Progenitor cell of endocrine pancreas (in vitro differentiated cells): ENCODE results near the gene CEACAM7. TPM values are rescaled to one million over a fixed set of nuclear protein-coding genes. Genes with fewer than 3 reads are reported as not detected.

ENCODE experiments used
- DNase-seq: peaks from one replicate; pipeline ENCODE4 v3.0.0; 2021; ENCODE audit warnings: low spot score; ENCODE audit not compliant: unreplicated experiment
- H3K27ac Mint-ChIP-seq: 2 replicates; pipeline ENCODE4 v1.8.0; 2021; ENCODE audit warnings: mild to moderate bottlenecking, moderate library complexity, mixed read lengths
- H3K27me3 Mint-ChIP-seq: 2 replicates; pipeline ENCODE4 v1.8.0; 2021; ENCODE audit warnings: mixed read lengths
- H3K36me3 Mint-ChIP-seq: 2 replicates; pipeline ENCODE4 v1.8.0; 2022; ENCODE audit warnings: mixed read lengths; ENCODE audit not compliant: insufficient read depth
- H3K4me1 Mint-ChIP-seq: 2 replicates; pipeline ENCODE4 v1.8.0; 2021; ENCODE audit warnings: low read depth, mixed read lengths
- H3K4me3 Mint-ChIP-seq: 2 replicates; pipeline ENCODE4 v1.8.0; 2021; ENCODE audit warnings: low read depth, mild to moderate bottlenecking, moderate library complexity, mixed read lengths
- H3K9me3 Mint-ChIP-seq: 2 replicates; pipeline ENCODE4 v1.8.0; 2021; ENCODE audit warnings: low read depth, mixed read lengths
- CTCF ChIP-seq: fragments of 200-600 bp; sonication (generic); IDR thresholded peaks from one replicate; pipeline ENCODE4 v1.5.0; 2021; ENCODE audit warnings: antibody characterized with exemption, mild to moderate bottlenecking; ENCODE audit not compliant: unreplicated experiment
- long read RNA-seq: library from polyadenylated mRNA; unstranded; transcript quantifications from one replicate; pipeline ENCODE4 v2.0.0, GENCODE V29; 2020
- total RNA-seq: library from RNA; stranded (reverse); gene quantifications from 2 replicates; pipeline ENCODE4 v1.2.1, GENCODE V29; 2021

CEACAM7 gene
- total RNA-seq: not detected in 2 replicates
- long read RNA-seq: 0 reads

GRCh38 chr19:41688098-41688497 lies at the start of gene CEACAM7:
Gene CEACAM7, minus strand, starts transcription at chr19:41688270. Its CDS starts 105 bp downstream, at chr19:41688165.
- H3K27me3 Mint-ChIP-seq: no peaks in the 10 kb centered on the region
- H3K9me3 Mint-ChIP-seq: peaks cover 59% of the 10 kb centered on the region
- H3K36me3 Mint-ChIP-seq: peaks cover 1% of the 10 kb centered on the region
- no peak for DNase-seq
- no peak within 1 kb of the TSS for H3K4me3 Mint-ChIP-seq
- no peaks in the 10 kb centered on the region for H3K4me1 Mint-ChIP-seq
- TF ChIP-seq CTCF: no peak
- no peak within 1 kb of the TSS for H3K27ac Mint-ChIP-seq

- peaks cover 52% of the 10 kb centered on the region for H3K9me3 Mint-ChIP-seq
Measured at GRCh38 chr19:41735071-41735600, 47.1 kb upstream of the CEACAM7 start.

GRCh38 chr19:41734585-41734984 lies 46.5 kb upstream of the CEACAM7 start:
- no peaks in the 10 kb centered on the region for H3K27me3 Mint-ChIP-seq
- H3K4me1 Mint-ChIP-seq: no peaks in the 10 kb centered on the region
- TF ChIP-seq CTCF: no peak
- H3K36me3 Mint-ChIP-seq: no peaks in the 10 kb centered on the region
- DNase-seq: no peak
- no peak overlapping the region for H3K4me3 Mint-ChIP-seq
- peaks cover 48% of the 10 kb centered on the region for H3K9me3 Mint-ChIP-seq
- no peak overlapping the region for H3K27ac Mint-ChIP-seq

More at GRCh38 chr19:41735071-41735600, 47.1 kb upstream of the CEACAM7 start:
- no peaks in the 10 kb centered on the region for H3K27me3 Mint-ChIP-seq
- no peaks in the 10 kb centered on the region for H3K4me1 Mint-ChIP-seq
- no peak for TF ChIP-seq CTCF
- no peak overlapping the region for H3K27ac Mint-ChIP-seq
- no peak overlapping the region for H3K4me3 Mint-ChIP-seq
- no peak for DNase-seq
- H3K36me3 Mint-ChIP-seq: no peaks in the 10 kb centered on the region

GRCh38 chr19:41734156-41734555 lies 46.1 kb upstream of the CEACAM7 start:
- Mint-ChIP-seq H3K27me3 (no peaks in the 10 kb centered on the region), H3K36me3 (no peaks in the 10 kb centered on the region), H3K4me1 (no peaks in the 10 kb centered on the region), H3K4me3 (no peak overlapping the region), H3K27ac (no peak overlapping the region), H3K9me3 (peaks cover 45% of the 10 kb centered on the region)
- DNase-seq: no peak
- TF ChIP-seq CTCF: no peak

GRCh38 chr19:41726493-41726892 lies 38.4 kb upstream of the CEACAM7 start:
- H3K36me3 Mint-ChIP-seq: peaks cover 2% of the 10 kb centered on the region
- H3K4me3 Mint-ChIP-seq: no peak overlapping the region
- DNase-seq: no peak
- H3K27ac Mint-ChIP-seq: no peak overlapping the region
- H3K4me1 Mint-ChIP-seq: no peaks in the 10 kb centered on the region
- no peaks in the 10 kb centered on the region for H3K27me3 Mint-ChIP-seq
- H3K9me3 Mint-ChIP-seq: peaks cover 48% of the 10 kb centered on the region
- TF ChIP-seq CTCF: no peak
